ENCODE results near the gene DOCK2. TPM values are rescaled to one million over a fixed set of nuclear protein-coding genes. Genes with fewer than 3 reads are reported as not detected.

DOCK2 gene
- total and polyA plus RNA-seq, 2 donors (not counting 1 experiment from before 2014, with no cell fraction given) = 1.1 to 8.9 TPM

GRCh38 chr5:169980418-169981053 is 343.5 kb downstream of the DOCK2 start, which contains the start of gene INSYN2B:
Gene INSYN2B (minus strand): TSS chr5:169980495. CDS start chr5:169883898, 96,597 bp downstream.
- Histone ChIP-seq H4K20me1 (ENCODE audit: control insufficient read depth, extremely low read depth, insufficient read depth, low read length) (no peaks in the 10 kb centered on the region), H3K4me3 (replicated peaks in 1 of 4; ENCODE audit: control extremely low read depth in 1 of 4, insufficient read depth in 1 of 4, low read depth in 3 of 4, low read length in 4 of 4) (peak within 1 kb of the TSS; percentile 73 to 90 (median 78)), H3K27me3 (ENCODE audit: control insufficient read depth, insufficient read depth, low read length) (no peaks in the 10 kb centered on the region), H3K9me3 (ENCODE audit: control insufficient read depth, insufficient read depth, low read depth, low read length) (no peaks in the 10 kb centered on the region), H3K27ac (ENCODE audit: insufficient read depth, low read length) (peak within 1 kb of the TSS; percentile 94), H2AFZ (ENCODE audit: low read length) (peak within 1 kb of the TSS; percentile 96), H3K4me2 (ENCODE audit: extremely low read depth, insufficient read depth, low read length) (peak within 1 kb of the TSS; percentile 86), H3K4me1 (ENCODE audit: control insufficient read depth, extremely low read depth, insufficient read depth, low read length) (peaks cover 16% of the 10 kb centered on the region), H3K9ac (ENCODE audit: insufficient read depth, low read length) (peak within 1 kb of the TSS; percentile 52), H3K36me3 (ENCODE audit: control insufficient read depth, insufficient read depth, low read length) (no peaks in the 10 kb centered on the region), H3K79me2 (ENCODE audit: control insufficient read depth, insufficient read depth, low read length) (peaks cover 35% of the 10 kb centered on the region)
- TF ChIP-seq CTCF (conservative IDR thresholded peaks at IDR 0.05 in 1 of 2, IDR thresholded peaks at IDR 0.05 in 1 of 2; ENCODE audit: low read depth in 1 of 2, low read length in 2 of 2) = peak; percentile 73 to 87
- no peak for TF ChIP-seq EZH2 (IDR thresholded peaks at IDR 0.05; ENCODE audit: low read length, missing control alignments)
- DNase-seq (ENCODE audit: low read depth in 2 of 2) = peak; percentile 85 to 93

- no peak overlapping the region for H3K4me2 ChIP-seq (ENCODE audit: extremely low read depth, insufficient read depth, low read length)
- no peaks in the 10 kb centered on the region for H3K4me1 ChIP-seq (ENCODE audit: control insufficient read depth, extremely low read depth, insufficient read depth, low read length)
- H3K79me2 ChIP-seq (ENCODE audit: control insufficient read depth, insufficient read depth, low read length) = no peaks in the 10 kb centered on the region
- TF ChIP-seq EZH2 (IDR thresholded peaks at IDR 0.05; ENCODE audit: low read length, missing control alignments) (no peak), CTCF (conservative IDR thresholded peaks at IDR 0.05 in 1 of 2, IDR thresholded peaks at IDR 0.05 in 1 of 2; ENCODE audit: low read depth in 1 of 2, low read length in 2 of 2) (no peak)
- no peak overlapping the region for H3K27ac ChIP-seq (ENCODE audit: insufficient read depth, low read length)
- no peak overlapping the region for H2AFZ ChIP-seq (ENCODE audit: low read length)
- H3K36me3 ChIP-seq (ENCODE audit: control insufficient read depth, insufficient read depth, low read length) = no peaks in the 10 kb centered on the region
- no peak overlapping the region for H3K4me3 ChIP-seq (replicated peaks in 1 of 4; ENCODE audit: control extremely low read depth in 1 of 4, insufficient read depth in 1 of 4, low read depth in 3 of 4, low read length in 4 of 4)
- no peaks in the 10 kb centered on the region for H3K9me3 ChIP-seq (ENCODE audit: control insufficient read depth, insufficient read depth, low read depth, low read length)
- no peaks in the 10 kb centered on the region for H3K27me3 ChIP-seq (ENCODE audit: control insufficient read depth, insufficient read depth, low read length)
- DNase-seq (ENCODE audit: low read depth in 2 of 2) = no peak
- H3K9ac ChIP-seq (ENCODE audit: insufficient read depth, low read length) = no peak overlapping the region
- H4K20me1 ChIP-seq (ENCODE audit: control insufficient read depth, extremely low read depth, insufficient read depth, low read length) = no peaks in the 10 kb centered on the region
These were observed 351.1 kb downstream of the DOCK2 start for GRCh38 chr5:169988206-169988605.

GRCh38 chr5:169988947-169989346 is 351.9 kb downstream of the DOCK2 start:
- H4K20me1 ChIP-seq (ENCODE audit: control insufficient read depth, extremely low read depth, insufficient read depth, low read length) = no peaks in the 10 kb centered on the region
- H3K4me2 ChIP-seq (ENCODE audit: extremely low read depth, insufficient read depth, low read length) = no peak overlapping the region
- DNase-seq (ENCODE audit: low read depth in 2 of 2) = no peak
- H3K9me3 ChIP-seq (ENCODE audit: control insufficient read depth, insufficient read depth, low read depth, low read length) = no peaks in the 10 kb centered on the region
- no peak overlapping the region for H3K9ac ChIP-seq (ENCODE audit: insufficient read depth, low read length)
- no peaks in the 10 kb centered on the region for H3K27me3 ChIP-seq (ENCODE audit: control insufficient read depth, insufficient read depth, low read length)
- no peaks in the 10 kb centered on the region for H3K79me2 ChIP-seq (ENCODE audit: control insufficient read depth, insufficient read depth, low read length)
- H2AFZ ChIP-seq (ENCODE audit: low read length) = no peak overlapping the region
- H3K4me3 ChIP-seq (replicated peaks in 1 of 4; ENCODE audit: control extremely low read depth in 1 of 4, insufficient read depth in 1 of 4, low read depth in 3 of 4, low read length in 4 of 4) = no peak overlapping the region
- TF ChIP-seq EZH2 (IDR thresholded peaks at IDR 0.05; ENCODE audit: low read length, missing control alignments) (no peak), CTCF (conservative IDR thresholded peaks at IDR 0.05 in 1 of 2, IDR thresholded peaks at IDR 0.05 in 1 of 2; ENCODE audit: low read depth in 1 of 2, low read length in 2 of 2) (no peak)
- H3K27ac ChIP-seq (ENCODE audit: insufficient read depth, low read length) = no peak overlapping the region
- no peaks in the 10 kb centered on the region for H3K36me3 ChIP-seq (ENCODE audit: control insufficient read depth, insufficient read depth, low read length)
- no peaks in the 10 kb centered on the region for H3K4me1 ChIP-seq (ENCODE audit: control insufficient read depth, extremely low read depth, insufficient read depth, low read length)

Measured in fibroblast of lung (primary cell).